A549 (cell line): ENCODE data around the gene PEF1. TPM values are rescaled to one million over a fixed set of nuclear protein-coding genes. Genes with fewer than 3 reads are reported as not detected.

ENCODE experiments used
- ATAC-seq, 2 experiments: fragments of 200-7000 bp in 1 of 2; fragments of >200 bp in 1 of 2; cut with Nextera tagmentation in 1 of 2; cut with Tn5 transposase in 1 of 2; 3 replicates each; pipeline versions ENCODE4 v1.8.0 to v1.9.1; 2018 to 2020; ENCODE audit warnings: mild to moderate bottlenecking in 1 of 2, moderate library complexity in 1 of 2
- CTCF ChIA-PET: fragments of 300-600 bp; sonication (Branson Sonifier 250); formaldehyde crosslinking; extraction: SDS; loops from one replicate; lab custom pipeline; 2021; ENCODE audit warnings: antibody characterized with exemption, inconsistent platforms; lab: Yijun Ruan, JAX
- POLR2A ChIA-PET: fragments of 350-600 bp; formaldehyde crosslinking; extraction: SDS; loops from one replicate; lab custom pipeline; 2021; ENCODE audit warnings: antibody characterized with exemption, inconsistent platforms; lab: Yijun Ruan, JAX
- DNase-seq, 2 experiments: peaks; one replicate each; pipeline versions ENCODE4 v3.0.0 to v3.0.0-alpha.2; 2011 to 2016; ENCODE audit warnings: low read depth in 1 of 2, low spot score in 1 of 2
- FAIRE-seq: peaks from 2 replicates; lab custom pipeline; 2011; peaks lifted over from hg19 to GRCh38; lab: Jason Lieb, UNC
- H3K27ac ChIP-seq, 2 experiments: fragments of >200 bp; sonication (Bioruptor Twin); formaldehyde crosslinking; 3 replicates each; pipeline ENCODE4 v1.5.1; 2016 to 2017
- H3K4me1 ChIP-seq: fragments of >200 bp; sonication (Bioruptor Twin); formaldehyde crosslinking; 3 replicates; pipeline ENCODE4 v1.6.1; 2016
- H3K4me2 ChIP-seq: fragments of >200 bp; sonication (Bioruptor Twin); formaldehyde crosslinking; 3 replicates; pipeline ENCODE4 v1.6.1; 2016
- H3K4me3 ChIP-seq: fragments of >200 bp; sonication (Bioruptor Twin); formaldehyde crosslinking; 3 replicates; pipeline ENCODE4 v1.5.1; 2016
- H3K9me3 ChIP-seq: fragments of >200 bp; sonication (Bioruptor Twin); formaldehyde crosslinking; 3 replicates; pipeline ENCODE4 v1.6.1; 2016
- ATOH8 ChIP-seq: fragments of 250-450 bp; sonication (Bioruptor Pico); IDR thresholded peaks from 2 replicates; pipeline ENCODE4 v1.5.0; 2020; ENCODE audit warnings: low read depth, mild to moderate bottlenecking, moderate library complexity
- CBX2 ChIP-seq: fragments of 200-600 bp; sonication (generic); IDR thresholded peaks from 2 replicates; pipeline ENCODE4 v1.6.1; 2016; ENCODE audit warnings: low read depth, mild to moderate bottlenecking, borderline replicate concordance
- CHD2 ChIP-seq: fragments of 150-350 bp; IDR thresholded peaks from 2 replicates; pipeline ENCODE4 v1.6.1; 2014; ENCODE audit warnings: low read length; ENCODE audit not compliant: partially characterized antibody
- EHF ChIP-seq: fragments of 250-450 bp; sonication (Bioruptor Pico); IDR thresholded peaks from 2 replicates; pipeline ENCODE4 v1.5.0; 2020; ENCODE audit warnings: mild to moderate bottlenecking
- ELK1 ChIP-seq: fragments of 150-350 bp; IDR thresholded peaks from 2 replicates; pipeline ENCODE4 v1.6.1; 2014; ENCODE audit warnings: low read depth, mild to moderate bottlenecking, low read length
- EP300 ChIP-seq, 2 experiments: fragments of >200 bp; sonication (Bioruptor Twin); formaldehyde crosslinking; IDR thresholded peaks; 2 replicates in 1 of 2; 3 replicates in 1 of 2; pipeline ENCODE4 v1.6.1; 2016 to 2017
- ESRRA ChIP-seq: fragments of 150-350 bp; IDR thresholded peaks from 2 replicates; pipeline ENCODE4 v1.6.1; 2014; ENCODE audit warnings: mild to moderate bottlenecking, low read length, borderline replicate concordance
- FOSB ChIP-seq: fragments of 250-450 bp; sonication (Bioruptor Pico); IDR thresholded peaks from 2 replicates; pipeline ENCODE4 v1.5.0; 2020; ENCODE audit warnings: mild to moderate bottlenecking, moderate library complexity
- GATA3 ChIP-seq: IDR thresholded peaks from 2 replicates; pipeline ENCODE4 v1.6.1; 2012; ENCODE audit warnings: borderline replicate concordance
- HES2 ChIP-seq: fragments of >200 bp; sonication (Bioruptor Twin); formaldehyde crosslinking; IDR thresholded peaks from 2 replicates; pipeline ENCODE4 v1.6.1; 2016
- HEYL ChIP-seq: fragments of 250-450 bp; sonication (Bioruptor Pico); IDR thresholded peaks from 2 replicates; pipeline ENCODE4 v1.8.0; 2021; ENCODE audit warnings: mild to moderate bottlenecking, moderate library complexity
- HOXA7 ChIP-seq: fragments of 250-450 bp; sonication (Bioruptor Pico); IDR thresholded peaks from 2 replicates; pipeline ENCODE4 v1.5.0; 2020; ENCODE audit warnings: mild to moderate bottlenecking, moderate library complexity
- HOXB13 ChIP-seq: fragments of 250-450 bp; sonication (Bioruptor Pico); IDR thresholded peaks from 2 replicates; pipeline ENCODE4 v1.5.0; 2020; ENCODE audit warnings: low read depth, mild to moderate bottlenecking, moderate library complexity
- HOXB5 ChIP-seq: fragments of 250-450 bp; sonication (Bioruptor Pico); IDR thresholded peaks from 2 replicates; pipeline ENCODE4 v1.5.0; 2020; ENCODE audit warnings: mild to moderate bottlenecking, moderate library complexity
- MAZ ChIP-seq: fragments of 150-350 bp; IDR thresholded peaks from 2 replicates; pipeline ENCODE4 v1.6.1; 2014; ENCODE audit warnings: antibody characterized with exemption, low read depth, low read length, borderline replicate concordance
- NFE2L2 ChIP-seq: fragments of 150-350 bp; conservative IDR thresholded peaks from 2 replicates; pipeline ENCODE4 v1.6.1; 2014; ENCODE audit warnings: low read length
- NPAS2 ChIP-seq: fragments of 250-450 bp; sonication (Bioruptor Pico); IDR thresholded peaks from 2 replicates; pipeline ENCODE4 v1.8.0; 2022; ENCODE audit warnings: mild to moderate bottlenecking, moderate library complexity, borderline replicate concordance
- PHF8 ChIP-seq: fragments of 200-600 bp; sonication (generic); IDR thresholded peaks from 2 replicates; pipeline ENCODE4 v1.6.1; 2016; ENCODE audit warnings: low read depth, mild to moderate bottlenecking, antibody characterized with exemption, moderate library complexity, borderline replicate concordance
- POLR2A ChIP-seq: IDR thresholded peaks from 2 replicates; pipeline ENCODE4 v1.6.1; 2012; ENCODE audit warnings: mild to moderate bottlenecking, low read length
- POLR2AphosphoS2 ChIP-seq: conservative IDR thresholded peaks from 2 replicates; pipeline ENCODE4 v1.6.1; 2012; ENCODE audit warnings: low read length, improper control_type of control experiment, inconsistent platforms
- RARB ChIP-seq: fragments of 250-450 bp; sonication (Bioruptor Pico); IDR thresholded peaks from 2 replicates; pipeline ENCODE4 v1.8.0; 2021; ENCODE audit warnings: mild to moderate bottlenecking, moderate library complexity
- RCOR1 ChIP-seq: fragments of 150-350 bp; IDR thresholded peaks from 2 replicates; pipeline ENCODE4 v1.6.1; 2014; ENCODE audit warnings: antibody characterized with exemption, low read length, low read depth
- RNF2 ChIP-seq: fragments of 200-600 bp; sonication (generic); IDR thresholded peaks from 2 replicates; pipeline ENCODE4 v1.6.1; 2016; ENCODE audit warnings: low read depth, mild to moderate bottlenecking, antibody characterized with exemption, moderate library complexity, borderline replicate concordance
- USF2 ChIP-seq: fragments of 450-650 bp; IDR thresholded peaks from 2 replicates; pipeline ENCODE4 v1.6.1; 2014; ENCODE audit warnings: antibody characterized with exemption
- ZFP36 ChIP-seq: fragments of 450-650 bp; IDR thresholded peaks from 2 replicates; pipeline ENCODE4 v1.6.1; 2014; ENCODE audit warnings: borderline replicate concordance; ENCODE audit not compliant: partially characterized antibody
- ZSCAN20 ChIP-seq: fragments of 250-450 bp; sonication (Bioruptor Pico); IDR thresholded peaks from 2 replicates; pipeline ENCODE4 v1.8.0; 2022; ENCODE audit warnings: mild to moderate bottlenecking, moderate library complexity
- WGBS: methylation state at CpG from one replicate; pipeline ENCODE4 v1.1.6; 2017; ENCODE audit errors: missing lambda C conversion rate; 5-methylcytosine and 5-hydroxymethylcytosine counted together
- polyA plus RNA-seq, 4 experiments: library from polyadenylated mRNA; depleted of rRNA in 3 of 4; stranded (reverse); fragments of >200 nt; fragmentation: RNase III in 1 of 4; extraction: RNeasy Plus Mini Kit Qiagen cat#74134 plus additional on column Dnase treatment in 1 of 4; gene quantifications; 2 replicates in 3 of 4; 3 replicates in 1 of 4; pipeline ENCODE4 v1.2.3, GENCODE V29; 2011 to 2017

The PEF1 gene
- polyA plus RNA-seq, 2 of the 4 experiments (the other 2 are of a cell fraction), result 38.3 to 47.6 TPM

- peaks cover 16% of the 10 kb centered on the region for H3K4me1 ChIP-seq
- H3K27ac ChIP-seq, result no peak overlapping the region
- WGBS, result 76% methylated on average over 4 of the region's 4 CpGs
- H3K4me2 ChIP-seq, result no peak overlapping the region
- FAIRE-seq (no peak), ATAC-seq (no peak), DNase-seq (no peak)
- CTCF ChIA-PET, result interaction anchor here (0.7 to 11.2 kb wide), 11 partner anchors 10 to 129 kb away, joined by 3 to 183 read pairs (median 4); no protein-coding TSS in a partner anchor
- TF ChIP-seq ESRRA (no peak), FOSB (CRISPR knock-in tag) (no peak), ZFP36 (no peak), NFE2L2 (no peak), MAZ (no peak), EP300 (IDR thresholded peaks at IDR 0.05) (no peak), HES2 (no peak), CHD2 (no peak), USF2 (no peak), HOXB5 (CRISPR knock-in tag) (no peak), HEYL (CRISPR knock-in tag) (no peak), EHF (CRISPR knock-in tag) (no peak), NPAS2 (CRISPR knock-in tag) (no peak), CBX2 (no peak), ELK1 (no peak)
- TF ChIP-seq, all 56 proteins: peak for 0
- Histone ChIP-seq H3K4me3 (no peak overlapping the region), H3K9me3 (no peaks in the 10 kb centered on the region)
- POLR2A ChIA-PET, result interaction anchor here (0.7 kb wide), 1 partner anchor 99 kb away, joined by 3 read pairs; no protein-coding TSS in a partner anchor
Measured at GRCh38 chr1:31660871-31661455, 16.3 kb upstream of the PEF1 start.

- ATAC-seq, result no peak
- no peak overlapping the region for H3K4me2 ChIP-seq
- CTCF ChIA-PET, result interaction anchor here (0.7 to 11.2 kb wide), 4 partner anchors 42 to 129 kb away, joined by 5 to 183 read pairs (median 56); no protein-coding TSS in a partner anchor
- 90% methylated on average over 3 of the region's 3 CpGs for WGBS
- no peak for TF ChIP-seq RARB (CRISPR knock-in tag)
- no peak for TF ChIP-seq USF2
- no peak for TF ChIP-seq POLR2AphosphoS2
- TF ChIP-seq, all 56 proteins: peak for 0
- no peak overlapping the region for H3K27ac ChIP-seq
- no peaks in the 10 kb centered on the region for H3K9me3 ChIP-seq
- no peak overlapping the region for H3K4me3 ChIP-seq
- FAIRE-seq, result no peak
- POLR2A ChIA-PET, result no interaction called here
- no peak for DNase-seq
- peaks cover 5% of the 10 kb centered on the region; the same call in 2 of the 3 replicates for H3K4me1 ChIP-seq
Measured at GRCh38 chr1:31659889-31660288, 15.2 kb upstream of the PEF1 start.

GRCh38 chr1:31658721-31659120, 14.0 kb upstream of the PEF1 start:
- no peaks in the 10 kb centered on the region for H3K4me1 ChIP-seq
- POLR2A ChIA-PET, result no interaction called here
- CTCF ChIA-PET, result interaction anchor here (0.8 to 11.2 kb wide), 5 partner anchors 24 to 130 kb away, joined by 3 to 102 read pairs (median 9); no protein-coding TSS in a partner anchor

More at GRCh38 chr1:31658721-31659120, 14.0 kb upstream of the PEF1 start:
- ATAC-seq (no peak), FAIRE-seq (no peak), DNase-seq (no peak)
- H3K9me3 ChIP-seq, result no peaks in the 10 kb centered on the region
- 90% methylated on average over 2 of the region's 3 CpGs for WGBS
- H3K27ac ChIP-seq, result no peak overlapping the region
- no peak overlapping the region for H3K4me2 ChIP-seq
- H3K4me3 ChIP-seq, result no peak overlapping the region
- TF ChIP-seq EP300 (IDR thresholded peaks at IDR 0.05) (no peak), RCOR1 (no peak), GATA3 (no peak), RNF2 (no peak), ZSCAN20 (CRISPR knock-in tag) (no peak), HOXB13 (no peak), ELK1 (no peak), HOXA7 (no peak), POLR2A (no peak), ATOH8 (CRISPR knock-in tag) (no peak), PHF8 (no peak)
